ENCODE results near the gene BLMH.

The BLMH gene

GRCh38 chr17:30314474-30314873 lies 22.7 kb upstream of the BLMH start:
- TF ChIP-seq ARNT (IDR thresholded peaks at IDR 0.05) = no peak
- no peak for TF ChIP-seq SP1 (IDR thresholded peaks at IDR 0.05)
- no peak for TF ChIP-seq HDGF (IDR thresholded peaks at IDR 0.05; ENCODE audit: borderline replicate concordance)
- TF ChIP-seq SUZ12 (IDR thresholded peaks at IDR 0.05) = no peak
- ChIA-PET CTCF (no interaction called here), POLR2A (no interaction called here)
- no peak for DNase-seq (ENCODE audit: extremely low spot score)

- TF ChIP-seq FOXA1 (IDR thresholded peaks at IDR 0.05) = no peak
- TF ChIP-seq LEF1 (IDR thresholded peaks at IDR 0.05; ENCODE audit: borderline replicate concordance) = no peak
- TF ChIP-seq CTBP1 (IDR thresholded peaks at IDR 0.05; ENCODE audit: borderline replicate concordance) = no peak
- TF ChIP-seq SUZ12 (IDR thresholded peaks at IDR 0.05) = no peak
- no peak for TF ChIP-seq SP1 (IDR thresholded peaks at IDR 0.05)
- no peak for TF ChIP-seq ZNF384 (IDR thresholded peaks at IDR 0.05)
- no peak for TF ChIP-seq NFRKB (IDR thresholded peaks at IDR 0.05)
- TF ChIP-seq BHLHE40 (IDR thresholded peaks at IDR 0.05; ENCODE audit: borderline replicate concordance) = no peak
- TF ChIP-seq PKNOX1 (IDR thresholded peaks at IDR 0.05) = no peak
- no peak for TF ChIP-seq L3MBTL2 (conservative IDR thresholded peaks at IDR 0.05)
- TF ChIP-seq TARDBP (IDR thresholded peaks at IDR 0.05) = no peak
- no peak for TF ChIP-seq HDGF (IDR thresholded peaks at IDR 0.05; ENCODE audit: borderline replicate concordance)
- no peak for TF ChIP-seq FOXM1 (IDR thresholded peaks at IDR 0.05; ENCODE audit: borderline replicate concordance)
- ChIA-PET CTCF (no interaction called here), POLR2A (interaction anchor here (1.1 kb wide), 1 partner anchor 21 kb away, joined by 4 read pairs; the partner anchor contains the start of gene BLMH)
- no peak for DNase-seq (ENCODE audit: extremely low spot score)
Measured at GRCh38 chr17:30312226-30312625, 20.5 kb upstream of the BLMH start.

GRCh38 chr17:30310562-30310961 lies 18.8 kb upstream of the BLMH start:
- ChIA-PET CTCF (no interaction called here), POLR2A (no interaction called here)
- TF ChIP-seq ARNT (IDR thresholded peaks at IDR 0.05) = no peak
- TF ChIP-seq HDGF (IDR thresholded peaks at IDR 0.05; ENCODE audit: borderline replicate concordance) = no peak
- no peak for TF ChIP-seq ELF4 (IDR thresholded peaks at IDR 0.05)
- no peak for TF ChIP-seq FOXA1 (IDR thresholded peaks at IDR 0.05)
- TF ChIP-seq BHLHE40 (IDR thresholded peaks at IDR 0.05; ENCODE audit: borderline replicate concordance) = no peak
- no peak for TF ChIP-seq L3MBTL2 (conservative IDR thresholded peaks at IDR 0.05)
- TF ChIP-seq NFRKB (IDR thresholded peaks at IDR 0.05) = no peak
- TF ChIP-seq CTBP1 (IDR thresholded peaks at IDR 0.05; ENCODE audit: borderline replicate concordance) = no peak
- TF ChIP-seq FOXK2 (IDR thresholded peaks at IDR 0.05) = no peak
- no peak for TF ChIP-seq ZNF384 (IDR thresholded peaks at IDR 0.05)
- TF ChIP-seq LEF1 (IDR thresholded peaks at IDR 0.05; ENCODE audit: borderline replicate concordance) = no peak
- TF ChIP-seq PKNOX1 (IDR thresholded peaks at IDR 0.05) = no peak
- TF ChIP-seq SP1 (IDR thresholded peaks at IDR 0.05) = no peak
- TF ChIP-seq TARDBP (IDR thresholded peaks at IDR 0.05) = no peak
- TF ChIP-seq FOXM1 (IDR thresholded peaks at IDR 0.05; ENCODE audit: borderline replicate concordance) = no peak
- no peak for TF ChIP-seq SUZ12 (IDR thresholded peaks at IDR 0.05)
- no peak for DNase-seq (ENCODE audit: extremely low spot score)

GRCh38 chr17:30309591-30309990 lies 17.8 kb upstream of the BLMH start:
- POLR2A ChIA-PET = interaction anchor here (1.1 kb wide), 1 partner anchor 18 kb away, joined by 3 read pairs; the partner anchor contains the start of gene BLMH
- CTCF ChIA-PET = no interaction called here
- DNase-seq (ENCODE audit: extremely low spot score) = no peak
- no peak for TF ChIP-seq SUZ12 (IDR thresholded peaks at IDR 0.05)
- TF ChIP-seq FOXA1 (IDR thresholded peaks at IDR 0.05) = no peak
- TF ChIP-seq PKNOX1 (IDR thresholded peaks at IDR 0.05) = no peak

GRCh38 chr17:30308406-30308805 lies 16.7 kb upstream of the BLMH start:
- DNase-seq (ENCODE audit: extremely low spot score) = no peak
- TF ChIP-seq ELF4 (IDR thresholded peaks at IDR 0.05) (no peak), ARNT (IDR thresholded peaks at IDR 0.05) (no peak), SUZ12 (IDR thresholded peaks at IDR 0.05) (no peak)
- ChIA-PET CTCF (no interaction called here), POLR2A (interaction anchor here (1.1 kb wide), 1 partner anchor 17 kb away, joined by 3 read pairs; the partner anchor contains the start of gene BLMH)

GRCh38 chr17:30304778-30305177 lies 13.0 kb upstream of the BLMH start:
- no peak for TF ChIP-seq TARDBP (IDR thresholded peaks at IDR 0.05)
- TF ChIP-seq PKNOX1 (IDR thresholded peaks at IDR 0.05) = no peak
- TF ChIP-seq FOXA1 (IDR thresholded peaks at IDR 0.05) = no peak
- TF ChIP-seq L3MBTL2 (conservative IDR thresholded peaks at IDR 0.05) = no peak
- TF ChIP-seq CTBP1 (IDR thresholded peaks at IDR 0.05; ENCODE audit: borderline replicate concordance) = no peak
- no peak for TF ChIP-seq FOXK2 (IDR thresholded peaks at IDR 0.05)
- TF ChIP-seq ARNT (IDR thresholded peaks at IDR 0.05) = no peak
- no peak for TF ChIP-seq LEF1 (IDR thresholded peaks at IDR 0.05; ENCODE audit: borderline replicate concordance)
- no peak for TF ChIP-seq BHLHE40 (IDR thresholded peaks at IDR 0.05; ENCODE audit: borderline replicate concordance)
- no peak for TF ChIP-seq HDGF (IDR thresholded peaks at IDR 0.05; ENCODE audit: borderline replicate concordance)
- no peak for TF ChIP-seq NFRKB (IDR thresholded peaks at IDR 0.05)
- TF ChIP-seq SUZ12 (IDR thresholded peaks at IDR 0.05) = no peak
- TF ChIP-seq SP1 (IDR thresholded peaks at IDR 0.05) = no peak
- no peak for TF ChIP-seq ZNF384 (IDR thresholded peaks at IDR 0.05)
- TF ChIP-seq ELF4 (IDR thresholded peaks at IDR 0.05) = no peak
- no peak for TF ChIP-seq FOXM1 (IDR thresholded peaks at IDR 0.05; ENCODE audit: borderline replicate concordance)
- CTCF ChIA-PET = interaction anchor here (0.6 to 0.9 kb wide), 5 partner anchors 26 to 129 kb away, joined by 3 to 6 read pairs (median 3); partner anchors contain the start of gene TMIGD1

More at GRCh38 chr17:30304778-30305177, 13.0 kb upstream of the BLMH start:
- POLR2A ChIA-PET = interaction anchor here (0.7 to 1.3 kb wide), 2 partner anchors 12 to 14 kb away, joined by 4 to 5 read pairs; no protein-coding TSS in a partner anchor
- DNase-seq (ENCODE audit: extremely low spot score) = no peak
